Measurements from ENCODE around the gene GATA1.

GATA1 gene

DNA sequence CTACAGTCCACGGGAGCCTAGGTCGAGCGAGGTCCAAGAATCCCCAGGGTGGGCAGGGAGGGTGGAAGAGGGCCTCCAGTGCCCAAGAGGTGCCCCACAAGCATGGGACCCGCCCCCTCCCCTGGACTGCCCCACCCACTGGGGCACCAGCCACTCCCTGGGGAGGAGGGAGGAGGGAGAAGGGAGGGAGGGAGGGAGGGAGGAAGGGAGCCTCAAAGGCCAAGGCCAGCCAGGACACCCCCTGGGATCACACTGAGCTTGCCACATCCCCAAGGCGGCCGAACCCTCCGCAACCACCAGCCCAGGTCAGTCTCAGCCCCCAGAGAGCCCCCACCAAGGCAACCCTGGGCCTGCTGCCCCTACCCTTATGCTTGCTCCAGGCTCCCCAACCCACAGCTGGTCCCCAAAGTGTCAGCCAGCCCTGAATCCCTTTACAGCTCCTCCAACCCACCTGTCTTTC is at the start of gene GATA1:
Gene GATA1, plus strand, starts transcription at position 250 of the 460 bp plus-strand sequence. CDS start 4,520 bp downstream, outside the sequence.
- DNase-seq: no peak

DNA sequence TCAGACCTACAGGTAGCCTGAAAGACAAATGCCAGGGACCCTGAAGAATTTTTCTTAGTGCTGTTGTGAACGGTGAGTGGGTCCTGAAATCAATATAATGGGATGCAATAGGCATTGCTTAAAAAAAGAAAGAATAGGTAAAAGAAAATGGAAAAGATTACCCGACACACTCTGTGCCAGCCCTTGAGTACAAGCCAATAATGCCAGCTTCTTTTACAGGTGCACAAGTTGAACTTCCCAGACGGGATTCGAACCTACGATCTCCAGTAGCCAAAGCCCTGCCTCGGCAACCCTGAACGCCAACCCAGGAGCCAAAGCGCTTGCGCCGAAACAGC is 49.5 kb upstream of the GATA1 start:
- DNase-seq: no peak

DNA sequence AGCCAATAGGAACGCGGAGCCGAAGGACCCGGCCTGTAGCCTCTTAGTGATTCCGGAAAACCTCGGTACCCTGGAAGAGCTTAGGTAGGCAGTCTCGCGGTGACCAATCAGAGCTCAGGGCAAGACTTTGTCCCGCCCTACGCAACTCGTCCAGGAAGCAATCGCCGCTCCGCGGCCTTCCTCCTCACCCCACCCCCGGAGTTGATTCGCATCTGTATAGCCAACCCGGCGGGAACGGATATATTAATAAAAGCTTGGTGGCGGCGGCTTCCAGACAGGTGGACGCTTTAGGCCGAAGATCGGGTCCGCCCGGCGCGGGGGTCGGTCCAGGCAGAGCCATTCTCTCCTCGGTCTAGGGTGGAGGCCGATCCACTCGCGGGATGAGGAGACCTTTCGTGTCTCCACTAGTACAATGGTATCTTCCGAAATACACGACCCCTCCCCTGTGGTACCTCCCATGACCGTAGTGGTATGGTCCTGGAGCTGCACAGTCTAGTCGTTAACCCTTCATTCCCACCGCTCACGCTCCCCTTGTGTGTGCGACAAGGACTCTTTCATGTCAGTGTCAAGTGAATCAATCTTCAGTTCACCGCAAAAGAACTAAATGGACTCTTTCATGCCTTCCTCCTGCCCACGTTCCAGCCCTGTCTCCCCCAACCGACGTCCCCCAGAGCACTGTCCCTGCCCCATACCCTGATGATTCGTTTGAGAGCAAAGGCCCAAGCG is 49.0 kb upstream of the GATA1 start:
- DNase-seq: peak; percentile 98

DNA sequence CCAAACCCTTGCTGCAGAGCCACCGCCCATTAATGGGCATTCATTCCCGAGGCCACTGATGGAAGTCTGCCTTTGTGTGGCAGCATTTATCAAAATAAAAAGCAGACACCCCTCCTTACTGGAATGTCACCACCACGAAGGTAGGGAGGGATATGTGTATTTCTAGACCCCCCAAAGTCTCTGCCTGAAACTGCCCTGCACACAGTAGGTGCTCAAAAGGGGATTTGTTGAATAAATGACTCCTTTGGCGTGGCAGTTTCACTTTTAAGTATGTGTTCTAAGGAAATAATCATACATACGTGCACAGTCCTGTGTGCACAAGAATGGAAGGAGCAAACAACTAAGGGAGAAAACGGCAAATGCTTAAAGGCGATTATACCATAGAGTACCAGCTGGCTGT is 48.5 kb upstream of the GATA1 start:
- DNase-seq: peak; percentile 24

DNA sequence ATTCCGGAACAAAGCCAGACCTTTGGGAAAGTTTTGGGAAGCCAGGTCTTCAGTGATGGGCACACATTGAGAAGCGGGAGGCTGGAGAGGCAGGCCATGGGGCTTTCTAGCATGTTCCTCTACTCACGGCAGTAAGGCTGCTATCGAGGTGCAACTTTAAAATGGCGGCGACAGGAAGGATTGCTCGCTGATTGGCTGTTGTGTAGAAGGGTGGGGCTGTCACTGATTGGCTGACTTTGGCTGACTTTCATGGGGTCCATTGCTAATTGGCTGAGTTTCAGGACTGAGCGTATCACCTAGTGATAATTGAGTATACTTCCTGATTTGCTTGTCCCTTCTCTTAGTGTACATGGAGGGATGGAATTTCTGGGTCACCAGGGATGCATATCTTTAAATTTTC is 44.6 kb upstream of the GATA1 start:
- no peak for DNase-seq

DNA sequence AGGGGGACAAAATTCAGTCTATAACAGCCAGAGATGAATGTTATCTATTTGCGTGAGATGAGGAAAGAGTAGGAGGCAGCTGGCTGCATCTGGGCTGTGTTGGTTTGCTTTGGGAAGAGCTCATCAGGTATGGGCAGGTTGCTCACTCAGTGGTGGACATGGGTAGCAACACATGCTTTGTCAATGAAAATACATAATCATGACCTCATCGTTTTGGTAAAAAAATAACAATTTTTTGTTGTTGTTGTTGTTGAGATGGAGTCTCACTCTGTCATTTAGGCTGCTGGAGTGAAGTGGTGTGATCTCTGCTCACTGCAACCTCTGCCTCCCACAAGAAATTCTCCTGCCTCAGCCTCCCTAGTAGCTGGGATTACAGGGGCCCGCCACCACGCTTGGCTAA is 41.2 kb upstream of the GATA1 start:
- no peak for DNase-seq

DNA sequence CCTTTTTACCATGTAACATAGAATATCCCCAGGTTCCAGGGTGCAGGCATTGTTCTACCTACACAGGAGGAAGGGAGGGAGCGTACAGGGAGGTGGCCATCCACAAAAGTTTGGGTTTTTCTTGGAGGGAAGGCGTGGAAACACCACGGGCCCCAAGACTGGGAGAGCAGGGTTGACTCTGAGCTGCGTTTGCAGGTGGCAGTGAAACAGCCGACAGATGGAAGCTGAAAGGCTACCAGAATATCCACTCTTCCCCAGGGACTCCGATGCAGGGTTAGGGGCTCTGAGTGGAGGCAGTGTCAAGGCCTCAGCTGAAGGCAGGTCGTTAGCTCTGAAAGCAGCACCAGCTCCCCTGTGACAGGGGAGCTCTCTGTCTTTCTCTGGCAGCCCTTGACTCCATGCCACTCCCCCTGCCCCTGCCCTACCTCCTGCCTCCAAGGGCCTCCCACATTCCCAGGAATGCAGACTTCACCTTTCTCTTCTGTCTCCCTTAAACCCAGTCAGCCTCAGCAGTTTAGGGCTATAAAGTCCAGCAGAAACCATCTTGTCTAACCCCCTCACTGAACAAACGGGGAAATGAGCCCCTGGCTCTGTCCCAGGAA is 38.9 kb upstream of the GATA1 start:
- no peak for DNase-seq

DNA sequence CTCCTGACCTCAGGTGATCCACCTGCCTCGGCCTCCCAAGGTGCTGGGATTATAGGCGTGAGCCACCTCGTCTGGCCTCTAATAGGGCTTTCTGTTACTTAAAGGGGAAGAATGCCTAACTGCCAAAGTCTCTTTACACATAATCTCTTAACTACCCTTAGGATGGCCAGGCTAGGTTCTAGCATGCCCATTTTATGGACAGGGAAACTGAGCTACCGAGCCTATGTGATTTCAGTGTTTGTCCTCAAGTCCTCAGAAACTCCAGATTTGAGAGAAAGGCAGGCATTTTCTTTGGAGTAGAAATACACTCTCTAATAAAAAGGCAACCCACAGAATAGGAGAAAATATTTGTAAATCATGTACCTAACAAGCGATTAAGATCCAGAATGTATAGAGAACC is 37.2 kb upstream of the GATA1 start:
- DNase-seq: no peak

DNA sequence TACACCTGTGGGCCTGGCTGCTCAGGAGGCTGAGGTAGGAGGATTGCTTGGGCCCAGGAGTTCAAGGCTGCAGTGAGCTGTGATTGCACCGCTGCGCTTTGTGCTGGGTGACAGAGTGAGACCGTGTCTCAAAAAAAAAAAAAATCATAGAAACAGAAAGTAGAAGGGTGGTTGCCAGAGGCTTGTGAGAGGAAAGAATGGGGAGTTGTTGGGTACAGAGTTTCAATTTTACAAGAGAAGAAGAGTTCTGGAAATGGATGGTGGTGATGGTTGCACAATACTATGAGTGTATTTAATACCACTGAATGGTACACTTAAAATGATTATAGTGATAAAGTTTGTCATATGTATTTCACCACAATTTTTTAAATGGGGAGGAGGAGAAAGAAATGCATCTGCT is 35.0 kb upstream of the GATA1 start:
- DNase-seq: no peak

DNA sequence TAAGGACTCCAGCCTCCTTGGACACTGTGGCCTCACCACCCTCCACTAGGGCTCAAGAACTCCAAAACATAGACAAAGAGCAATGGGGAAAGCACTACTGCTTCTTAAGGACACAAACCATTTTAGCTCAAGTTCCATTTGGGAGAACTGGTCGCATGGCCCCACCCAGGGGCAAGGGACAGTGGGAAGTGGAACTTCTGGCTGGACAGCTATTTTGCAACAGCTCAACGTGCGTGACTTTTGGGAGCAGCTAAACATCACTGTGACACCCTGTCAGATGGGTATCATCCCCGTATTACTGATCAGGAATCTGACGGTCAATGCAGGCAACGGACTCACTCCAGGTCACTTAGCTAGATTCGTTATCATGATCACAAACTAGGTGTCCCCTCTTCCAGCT is 33.9 kb upstream of the GATA1 start:
- DNase-seq: no peak

DNA sequence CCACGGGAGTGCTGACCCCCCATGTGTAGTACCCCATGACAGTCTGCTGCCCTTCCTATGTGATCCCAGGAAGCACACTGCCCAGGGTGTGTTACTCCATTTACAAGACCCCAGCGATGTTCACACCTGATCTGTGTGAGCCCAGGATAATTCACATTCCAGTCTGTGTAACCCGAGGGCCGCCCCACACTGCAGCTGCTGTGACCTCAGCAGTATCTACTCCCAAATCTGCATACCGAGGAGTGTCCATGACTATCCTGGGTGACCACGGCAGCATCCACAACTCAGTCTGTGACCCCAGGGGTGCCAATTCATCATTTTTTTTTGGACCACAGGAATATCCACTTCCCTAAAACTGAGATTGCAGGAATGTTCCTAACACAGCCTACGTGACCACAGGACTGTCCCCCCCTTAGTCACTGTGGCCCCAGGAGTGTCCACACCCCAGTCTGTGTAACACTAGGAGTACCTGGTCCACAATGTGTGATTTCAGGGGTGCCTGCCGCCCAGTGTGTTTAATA is 32.6 kb upstream of the GATA1 start:
- DNase-seq: no peak

DNA sequence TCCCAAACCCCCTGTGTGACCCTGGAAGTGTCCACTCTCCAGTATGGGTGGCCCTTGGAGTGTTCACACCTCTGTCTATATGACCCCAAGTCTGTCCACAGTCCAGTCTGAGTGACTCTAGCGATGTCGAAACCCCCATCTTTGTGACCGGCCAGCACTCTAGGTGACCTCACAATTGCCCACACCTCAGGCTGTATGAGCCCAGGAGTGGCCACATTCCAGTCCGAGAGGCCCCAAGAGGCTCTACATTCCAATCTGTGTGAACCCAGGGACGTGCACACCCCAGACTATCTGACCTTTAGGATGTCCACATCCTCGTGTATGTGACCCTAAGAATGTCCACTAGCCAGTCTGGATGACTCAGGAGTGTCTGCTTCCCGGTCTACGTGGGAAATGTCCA is 32.2 kb upstream of the GATA1 start:
- no peak for DNase-seq

DNA sequence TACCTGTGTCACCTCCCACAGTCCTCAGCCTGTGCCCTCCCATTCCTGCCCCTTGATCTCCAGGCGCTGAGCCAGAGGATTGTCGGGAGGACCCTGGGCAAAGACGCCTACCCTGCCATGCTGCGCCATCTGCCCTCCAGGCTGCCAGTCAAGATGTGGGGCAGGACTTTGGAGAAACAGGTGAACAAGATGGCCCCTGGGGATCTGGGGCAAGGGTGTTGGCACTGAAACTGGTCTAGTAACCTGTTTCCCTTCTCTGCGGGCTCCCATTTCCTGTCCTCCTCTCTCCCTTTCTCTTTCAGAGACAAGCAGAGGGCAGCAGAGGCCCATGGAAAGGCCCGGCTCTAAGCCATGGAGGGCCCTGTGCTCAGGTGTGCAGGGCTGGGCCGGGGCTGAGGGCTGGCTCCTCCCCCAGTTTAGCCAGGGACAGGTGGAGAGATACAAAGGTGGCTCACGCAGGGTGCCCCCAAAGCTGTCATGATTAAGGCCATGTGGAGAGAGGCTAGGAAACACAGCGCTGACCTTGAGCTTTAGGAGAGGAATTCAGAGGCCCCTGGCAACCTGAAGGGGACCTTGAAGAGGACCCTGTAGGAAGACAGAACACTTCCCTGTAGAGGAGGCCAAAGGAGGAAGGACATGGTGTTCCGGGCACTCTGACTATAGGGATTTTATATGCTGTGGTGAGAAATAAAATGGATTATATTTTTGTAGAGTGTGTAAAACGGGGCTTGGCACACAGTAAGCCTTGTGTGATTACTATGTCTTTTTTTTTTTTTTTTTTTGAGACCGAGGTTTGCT is 24.5 kb upstream of the GATA1 start, which contains the start of gene GLOD5:
Gene GLOD5, plus strand, starts transcription at position 74 of the 798 bp plus-strand sequence. Its CDS starts 44 bp downstream, at position 118.
- no peak for DNase-seq

DNA sequence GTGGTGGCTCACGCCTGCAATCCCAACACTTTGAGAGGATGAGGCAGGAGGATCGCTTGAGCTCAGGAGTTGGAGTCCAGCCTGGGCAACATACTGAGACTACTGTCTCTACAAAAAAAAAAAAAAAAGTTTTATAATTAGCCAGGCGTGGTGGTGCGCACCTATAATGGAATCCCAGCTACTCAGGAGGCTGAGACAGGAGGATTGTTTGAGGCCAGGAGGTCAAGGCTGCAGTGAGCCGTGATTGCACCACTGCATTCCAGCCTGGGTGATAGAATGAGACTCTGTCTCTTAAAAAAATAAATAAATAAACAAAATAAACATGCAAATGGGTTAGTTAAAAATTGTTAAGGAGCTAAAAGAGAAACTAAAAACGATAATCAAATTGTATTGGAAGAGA is 17.2 kb upstream of the GATA1 start:
- no peak for DNase-seq

DNA sequence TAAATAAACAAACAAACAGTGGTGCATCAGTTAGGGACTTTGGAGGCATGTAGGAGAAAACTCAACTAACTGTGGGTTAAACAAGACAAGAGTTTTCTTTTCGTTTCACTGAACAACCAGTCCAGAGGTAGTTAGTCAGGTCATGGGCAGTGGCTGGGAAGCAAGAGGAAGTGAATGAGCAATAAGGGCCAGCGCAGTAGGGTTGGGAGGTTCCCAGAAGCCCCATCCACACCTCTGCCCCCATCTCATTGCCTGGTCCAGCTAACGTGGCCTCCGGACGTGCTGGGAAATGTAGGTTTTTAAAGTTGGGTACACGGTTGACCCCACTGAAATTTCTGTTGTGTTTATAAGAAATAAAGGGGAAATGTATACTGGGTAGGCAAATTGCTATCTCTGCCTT is 16.1 kb upstream of the GATA1 start:
- no peak for DNase-seq

DNA sequence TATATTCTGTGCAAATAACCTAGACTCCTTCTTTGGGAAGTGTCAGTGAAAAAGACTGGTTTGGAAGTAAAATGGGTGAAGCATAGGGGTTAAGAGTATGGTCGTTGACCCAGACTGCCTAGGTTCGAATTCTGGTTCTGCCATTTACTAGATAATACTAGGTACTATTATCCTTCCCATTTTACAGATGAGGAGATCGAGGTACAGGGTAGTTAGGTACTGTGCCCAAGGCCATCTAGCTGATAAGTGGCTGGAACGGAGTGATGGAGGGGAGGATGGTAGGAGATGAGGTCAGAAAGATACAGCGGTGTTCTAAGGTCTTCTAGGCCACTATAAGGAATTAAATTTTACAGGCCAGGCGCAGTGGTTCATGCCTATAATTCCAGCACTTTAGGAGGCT is 13.8 kb upstream of the GATA1 start:
- DNase-seq: no peak

DNA sequence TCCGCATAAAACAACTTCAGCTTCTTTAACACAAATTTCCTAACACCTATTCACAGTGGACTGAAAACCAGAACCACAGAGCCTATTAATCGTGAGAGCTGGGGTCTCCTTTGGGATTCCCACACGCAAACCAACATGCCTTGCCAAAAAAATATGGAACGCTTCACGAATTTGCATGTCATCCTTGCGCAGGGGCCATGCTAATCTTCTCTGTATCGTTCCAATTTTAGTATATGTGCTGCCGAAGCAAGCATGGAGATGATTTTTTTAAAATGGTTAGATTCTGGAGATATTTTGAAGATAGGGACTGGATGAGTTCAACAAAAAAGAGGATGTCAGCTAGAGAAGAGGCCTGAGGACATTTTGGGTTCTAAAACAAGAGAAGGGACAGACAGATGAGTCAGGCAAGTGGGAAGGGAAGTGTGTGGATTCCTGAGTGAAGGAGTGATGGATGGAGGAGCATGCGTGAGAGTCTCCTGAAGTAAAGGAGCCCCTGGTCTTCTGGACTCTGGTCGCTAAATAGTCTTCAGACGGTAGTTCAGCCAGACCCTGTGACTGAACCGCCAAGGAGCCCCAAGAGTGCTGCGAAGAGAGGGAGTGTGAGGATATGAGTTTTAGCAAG is 9.5 kb upstream of the GATA1 start:
- DNase-seq: no peak

DNA sequence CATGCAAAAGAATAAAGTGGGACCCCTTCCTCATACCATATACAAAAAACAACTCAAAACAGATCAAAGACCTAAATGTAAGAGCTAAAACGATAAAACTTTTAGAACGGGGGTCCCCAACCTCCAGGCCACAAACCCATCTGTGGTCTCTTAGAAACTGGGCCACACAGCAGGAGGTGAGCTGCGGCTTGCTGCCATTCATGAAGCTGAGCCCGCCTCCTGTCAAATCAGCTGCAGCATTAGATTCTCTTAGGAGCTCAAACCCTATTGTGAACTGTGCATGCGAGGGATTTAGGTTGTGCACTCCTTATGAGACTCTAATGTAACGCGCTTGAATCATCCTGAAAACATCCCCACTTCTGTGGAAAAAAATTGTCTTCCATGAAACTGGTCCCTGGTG is 7.0 kb upstream of the GATA1 start:
- no peak for DNase-seq

DNA sequence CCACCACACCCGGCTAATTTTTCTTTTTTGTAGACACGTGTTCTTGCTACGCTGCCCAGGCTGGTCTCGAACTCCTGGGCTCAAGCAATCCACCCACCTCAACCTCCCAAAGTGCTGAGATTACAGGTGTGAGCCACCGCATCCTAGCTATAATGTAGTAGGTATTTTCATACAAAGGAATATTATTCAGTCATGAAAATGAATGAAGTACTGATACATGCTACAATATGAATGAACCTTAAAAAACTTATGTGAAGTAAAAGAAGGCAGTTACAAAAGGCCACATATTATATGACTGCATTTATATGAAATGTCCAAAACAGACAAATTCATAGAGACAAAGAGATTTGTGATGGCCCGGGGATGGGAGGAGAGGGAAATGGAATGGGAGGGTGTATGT is 4.7 kb upstream of the GATA1 start:
- no peak for DNase-seq

DNA sequence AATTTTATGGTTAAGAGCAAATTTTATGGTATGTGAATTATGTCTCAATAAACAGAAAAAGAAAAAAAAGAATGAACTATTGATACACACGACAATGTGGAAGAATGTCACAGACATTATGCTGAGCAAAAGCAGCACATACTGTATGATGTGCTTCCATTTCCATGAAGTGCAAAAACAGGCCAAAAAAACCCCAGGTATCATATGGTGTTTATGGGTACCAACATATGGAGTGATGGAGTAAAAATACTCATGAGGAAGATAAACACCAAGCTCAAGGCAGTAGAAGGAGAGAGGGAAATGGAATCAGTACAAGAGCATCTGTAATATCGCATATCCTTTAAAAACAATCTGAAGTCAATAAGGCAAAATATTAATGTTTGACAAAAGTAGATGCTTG is 4.2 kb upstream of the GATA1 start:
- no peak for DNase-seq

DNA sequence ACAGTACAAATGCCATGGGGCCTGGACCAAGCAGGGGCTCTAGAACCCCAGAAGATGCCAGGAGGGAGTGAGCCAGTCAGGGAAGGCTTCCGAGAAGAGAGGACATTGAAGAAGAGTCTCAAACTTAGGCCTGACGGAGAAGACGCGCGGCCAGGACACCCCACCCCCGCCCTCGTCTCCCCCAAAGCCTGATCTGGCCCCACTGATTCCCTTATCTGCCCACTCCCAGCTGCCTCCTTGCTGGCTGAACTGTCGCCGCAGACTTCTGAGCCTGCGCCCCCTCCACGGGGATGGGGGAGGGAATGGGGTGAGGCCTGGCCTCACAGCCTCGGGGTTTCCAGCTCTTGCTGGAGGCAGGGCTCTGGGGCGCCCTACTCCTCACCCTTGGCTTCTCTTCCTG is 3.6 kb upstream of the GATA1 start:
- DNase-seq: no peak

DNA sequence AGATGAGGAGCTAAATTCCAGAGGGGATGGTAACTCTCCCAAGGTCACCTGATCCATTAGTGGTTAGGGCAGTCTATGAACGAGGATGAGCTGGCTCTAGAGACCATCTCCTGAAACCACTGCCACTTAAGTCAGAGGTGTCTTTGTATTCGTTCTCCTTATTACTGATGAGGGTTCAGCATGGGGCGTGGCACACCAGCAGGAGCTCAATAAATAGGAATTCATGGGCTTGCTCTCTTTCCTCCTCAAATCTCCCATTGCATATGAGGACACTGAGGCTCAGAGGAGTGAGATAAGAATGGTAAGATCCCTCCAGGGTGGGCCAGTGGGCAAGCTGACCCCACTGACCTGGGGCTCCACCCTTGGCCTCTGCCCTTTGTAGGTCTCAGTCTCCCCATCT is 1.7 kb upstream of the GATA1 start:
- no peak for DNase-seq

DNA sequence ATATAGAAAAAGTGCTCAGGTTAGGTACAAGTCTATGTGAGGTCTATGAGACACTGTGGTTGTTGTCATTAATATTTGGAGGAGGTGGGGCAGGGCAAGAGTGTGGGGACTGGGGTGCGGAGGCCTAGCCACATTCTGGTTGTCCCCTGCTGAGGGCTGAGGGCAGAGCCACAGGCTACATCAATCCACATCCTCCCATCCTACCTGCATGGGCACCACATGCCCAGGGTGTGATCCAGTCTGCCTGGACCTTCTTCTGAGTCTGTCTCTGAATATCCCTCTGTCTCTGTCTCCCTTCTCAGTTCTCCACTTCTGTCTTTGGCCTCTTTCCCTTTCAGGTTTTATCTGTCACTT is 1.2 kb upstream of the GATA1 start:
- DNase-seq: no peak

All from NCI-H2227 treated with DMSO at 0.1 percent for 48 hours (cell line).